GM10266 (cell line): ENCODE results near the gene AFAP1.
A peak's percentile ranks its signal among the peaks of the same experiment; 100 is the strongest.

ENCODE experiments used
- DNase-seq: peaks from one replicate; pipeline ENCODE4 v3.0.0; 2012; ENCODE audit errors: extremely low spot score
- CTCF ChIP-seq: IDR thresholded peaks from 2 replicates; pipeline ENCODE4 v1.5.1; 2012; ENCODE audit warnings: mild to moderate bottlenecking, low read depth; ENCODE audit not compliant: control insufficient read depth, insufficient read depth; ENCODE audit errors: missing control alignments

Gene AFAP1

DNA sequence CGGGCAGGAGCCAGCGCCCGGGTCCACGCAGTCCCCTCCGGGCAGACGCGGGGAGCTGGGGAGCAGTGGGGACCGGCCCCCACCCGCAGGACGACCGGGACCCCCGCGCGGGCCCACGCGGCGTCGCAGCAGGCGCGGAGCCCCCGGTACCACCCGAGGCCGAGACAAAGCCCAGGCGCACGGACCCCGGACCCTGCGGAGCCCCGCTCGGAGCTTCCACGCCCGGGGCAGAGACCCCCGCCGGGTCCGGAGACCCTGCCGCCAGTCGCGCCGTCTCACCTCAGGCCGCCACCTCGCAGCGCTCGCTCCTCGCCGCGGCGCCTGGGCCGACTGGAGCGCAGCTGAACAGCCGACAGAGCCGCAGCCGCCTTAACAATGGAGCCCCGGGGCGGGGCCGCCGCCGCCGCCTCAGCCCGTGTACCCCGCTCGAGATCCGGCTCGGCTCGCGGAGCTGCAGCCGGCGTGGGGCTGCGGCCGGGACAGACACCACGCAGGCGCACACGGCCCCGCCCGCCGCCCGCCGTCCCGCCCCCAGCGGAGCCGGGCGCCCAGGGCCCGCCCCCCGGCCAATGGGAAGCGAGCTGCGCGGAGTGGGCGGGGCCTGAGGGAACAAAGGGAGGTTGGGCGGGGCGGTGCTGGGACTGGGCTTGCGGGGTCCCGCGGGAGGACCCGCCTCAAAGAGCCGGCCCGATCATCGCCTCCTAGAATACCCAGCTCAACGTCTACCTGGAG is at the start of gene AFAP1:
AFAP1 (minus strand) TSS at position 485 of the 732 bp plus-strand sequence. CDS start 67,783 bp downstream, outside the sequence.
- TF ChIP-seq CTCF: no peak
- DNase-seq: peak; percentile 96

GRCh38 chr4:7988437-7988836 is 48.8 kb upstream of the AFAP1 start:
- TF ChIP-seq CTCF: no peak
- DNase-seq: no peak

DNA sequence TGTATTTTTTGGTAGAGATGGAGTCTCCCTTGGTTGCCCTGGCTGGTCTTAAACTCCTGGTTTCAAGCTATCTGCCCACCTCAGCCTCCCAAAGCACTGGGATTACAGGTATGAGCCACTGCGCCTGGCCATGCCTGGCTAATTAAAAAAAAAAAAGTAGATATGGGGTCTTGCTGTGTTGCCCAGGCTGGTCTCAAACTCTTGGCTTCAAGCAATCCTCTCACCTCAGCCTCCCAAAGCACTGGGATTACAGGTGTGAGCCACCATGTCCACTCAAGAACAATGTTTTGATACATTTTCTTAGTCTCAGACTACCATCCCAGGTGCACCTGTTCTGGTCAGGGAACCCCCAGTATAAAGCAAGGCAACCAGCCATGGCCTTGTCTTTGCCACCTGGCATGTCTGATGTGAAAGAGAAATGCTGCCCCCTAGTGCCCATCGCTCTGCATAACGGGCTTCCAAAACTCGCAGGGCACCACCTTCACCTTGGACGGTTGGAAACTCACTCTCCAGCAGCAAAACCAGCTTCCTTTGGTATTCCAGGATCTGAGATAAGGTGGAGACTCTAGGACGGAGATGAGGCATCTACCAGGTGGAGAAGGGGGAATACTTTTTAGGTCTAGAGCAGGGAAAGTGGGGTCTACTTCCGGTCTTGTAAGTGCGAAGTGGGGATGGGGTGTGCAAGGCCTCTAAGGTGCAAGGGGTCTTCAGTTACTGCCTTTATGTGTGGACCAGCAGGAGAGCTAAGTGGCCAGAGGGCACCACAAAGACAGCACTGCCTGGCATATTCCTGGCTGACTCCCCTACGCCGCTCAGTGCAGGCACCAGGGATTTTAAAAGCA is 47.7 kb upstream of the AFAP1 start:
- peak; percentile 88 for TF ChIP-seq CTCF
- DNase-seq: peak; percentile 83

DNA sequence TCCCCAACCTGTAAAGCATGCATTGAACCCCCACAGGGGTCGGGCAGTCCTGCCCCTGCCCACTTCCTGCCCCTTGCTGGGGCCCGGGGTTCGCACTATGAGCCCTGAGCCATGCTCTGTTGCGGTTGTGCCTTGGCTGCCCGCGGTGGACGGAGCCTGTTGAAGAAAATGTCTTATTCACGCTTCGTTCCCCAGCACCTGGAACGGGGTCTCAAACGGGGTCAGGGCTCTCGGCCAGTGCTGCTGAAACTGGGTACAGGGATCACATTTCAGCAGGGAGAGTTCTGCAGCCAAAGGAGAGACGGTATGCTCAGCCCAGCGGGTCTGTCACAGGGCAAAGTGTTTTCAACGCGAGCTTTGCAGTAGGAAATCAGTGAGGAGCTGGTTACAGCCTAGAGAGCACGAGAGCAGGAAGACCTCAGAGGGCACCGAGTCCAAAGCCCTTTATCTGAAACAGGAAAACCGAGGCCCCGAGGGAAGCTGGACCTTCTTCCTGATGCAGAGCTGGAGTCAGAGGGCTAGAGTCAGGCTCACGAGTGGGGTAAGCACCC is 46.3 kb upstream of the AFAP1 start:
- TF ChIP-seq CTCF: no peak
- DNase-seq: no peak

- no peak for TF ChIP-seq CTCF
- no peak for DNase-seq
Measured at GRCh38 chr4:7985072-7985471, 45.4 kb upstream of the AFAP1 start.

DNA sequence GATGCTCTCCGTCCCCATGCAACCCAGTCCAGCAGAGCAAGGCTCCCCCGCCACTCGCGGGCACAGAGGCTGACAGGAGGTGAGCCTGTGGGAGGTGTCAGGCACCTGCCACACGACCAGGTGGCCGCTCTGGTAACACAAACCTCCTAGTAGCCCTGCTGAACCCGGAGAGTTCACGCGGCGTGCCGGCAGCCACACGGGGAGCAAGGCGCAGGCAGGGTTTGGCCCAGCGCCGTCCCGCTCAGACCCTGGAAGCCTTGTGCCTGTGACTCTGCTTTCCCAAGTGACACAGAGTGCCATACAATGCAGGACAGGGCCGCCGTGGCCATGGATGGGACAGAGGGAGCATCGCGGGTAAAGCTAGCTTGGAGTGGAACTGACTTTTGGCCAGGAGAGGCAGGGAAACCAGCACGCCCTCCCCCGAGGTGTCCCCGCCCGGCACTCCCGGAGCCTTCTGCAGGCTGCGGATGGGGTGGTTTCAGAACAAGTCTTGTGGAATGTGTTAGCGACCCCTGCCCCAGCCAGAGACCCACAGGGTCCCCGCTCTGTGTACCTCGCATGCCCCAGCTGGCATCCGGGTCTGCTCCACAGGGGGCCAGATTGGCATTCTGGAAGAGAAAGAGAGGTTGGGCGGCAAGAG is 44.7 kb upstream of the AFAP1 start:
- DNase-seq: no peak
- TF ChIP-seq CTCF: no peak
